Thoracic aorta (tissue), 2 donors: Measurements from ENCODE around the gene MIPOL1. TPM values are rescaled to one million over a fixed set of nuclear protein-coding genes. Genes with fewer than 3 reads are reported as not detected.

Source experiments
- ATAC-seq: fragments of 150-250 bp; one replicate; pipeline ENCODE4 v1.8.0; 2017; ENCODE audit warnings: low read depth; ENCODE audit not compliant: insufficient number of reproducible peaks, low FRiP score
- DNase-seq: peaks from one replicate; pipeline ENCODE4 v3.0.0-alpha.2; 2020; ENCODE audit warnings: low spot score
- H3K27ac ChIP-seq, 2 donors: fragments of 200-600 bp; sonication (generic); 1 replicate in 1 of 2; 2 replicates in 1 of 2; pipeline ENCODE4 v1.5.1; 2016; ENCODE audit warnings: mild to moderate bottlenecking in 2 of 2, moderate library complexity in 2 of 2
- H3K27me3 ChIP-seq: fragments of 200-600 bp; sonication (generic); replicated peaks from 2 replicates; pipeline ENCODE4 v1.6.0; 2016; ENCODE audit warnings: mild to moderate bottlenecking; ENCODE audit not compliant: insufficient read depth
- H3K36me3 ChIP-seq: fragments of 200-600 bp; sonication (generic); one replicate; pipeline ENCODE4 v1.5.1; 2016
- H3K4me1 ChIP-seq, 2 donors: fragments of 200-600 bp; sonication (generic); 1 replicate in 1 of 2; 2 replicates in 1 of 2; pipeline versions ENCODE4 v1.5.1 to v1.6.0; 2016; ENCODE audit warnings: low read depth in 2 of 2, mild to moderate bottlenecking in 1 of 2; ENCODE audit not compliant: control insufficient read depth in 1 of 2
- H3K4me3 ChIP-seq: fragments of 200-600 bp; sonication (generic); 2 replicates; pipeline ENCODE4 v1.5.1; 2016; ENCODE audit warnings: mild to moderate bottlenecking
- H3K9me3 ChIP-seq: fragments of 200-600 bp; sonication (generic); 2 replicates; pipeline ENCODE4 v1.5.1; 2016
- CTCF ChIP-seq: fragments of 200-600 bp; sonication (generic); IDR thresholded peaks from one replicate; pipeline ENCODE4 v1.5.1; 2019; ENCODE audit warnings: antibody characterized with exemption
- total RNA-seq, 2 donors: library from RNA; depleted of rRNA; stranded (reverse); fragments of >200 nt; gene quantifications; one replicate each; pipeline versions ENCODE4 v1.1.0 to v1.2.3, GENCODE V29; 2016

MIPOL1 gene
- total RNA-seq, 2 donors from 2014 or later = 13.1 to 16.8 TPM

GRCh38 chr14:37263656-37264236, 66.0 kb downstream of the MIPOL1 start:
- H3K27me3 ChIP-seq = no peaks in the 10 kb centered on the region
- TF ChIP-seq CTCF = no peak
- H3K4me3 ChIP-seq = no peak overlapping the region
- H3K27ac ChIP-seq = no peak overlapping the region
- ATAC-seq (no peak), DNase-seq (no peak)
- H3K9me3 ChIP-seq = no peaks in the 10 kb centered on the region
- H3K4me1 ChIP-seq = no peaks in the 10 kb centered on the region
- H3K36me3 ChIP-seq = peaks cover 3% of the 10 kb centered on the region

- Histone ChIP-seq H3K27me3 (no peaks in the 10 kb centered on the region), H3K4me3 (no peak overlapping the region), H3K36me3 (peaks cover 3% of the 10 kb centered on the region), H3K4me1 (no peaks in the 10 kb centered on the region), H3K9me3 (no peaks in the 10 kb centered on the region), H3K27ac (no peak overlapping the region)
- TF ChIP-seq CTCF = no peak
- no peak for DNase-seq
- ATAC-seq = no peak
These were observed 71.1 kb downstream of the MIPOL1 start for GRCh38 chr14:37268788-37269187.

- H3K27me3 ChIP-seq = no peaks in the 10 kb centered on the region
- H3K4me1 ChIP-seq = no peaks in the 10 kb centered on the region
- H3K36me3 ChIP-seq = peaks cover 3% of the 10 kb centered on the region
- H3K27ac ChIP-seq = no peak overlapping the region
- no peak for ATAC-seq
- no peaks in the 10 kb centered on the region for H3K9me3 ChIP-seq
- DNase-seq = no peak
- TF ChIP-seq CTCF = no peak
- H3K4me3 ChIP-seq = no peak overlapping the region
These were observed 72.9 kb downstream of the MIPOL1 start for GRCh38 chr14:37270629-37271028.

GRCh38 chr14:37272569-37272968, 74.8 kb downstream of the MIPOL1 start:
- H3K9me3 ChIP-seq = no peaks in the 10 kb centered on the region
- no peaks in the 10 kb centered on the region for H3K27me3 ChIP-seq
- no peak overlapping the region for H3K4me3 ChIP-seq
- no peaks in the 10 kb centered on the region for H3K36me3 ChIP-seq
- TF ChIP-seq CTCF = no peak
- H3K27ac ChIP-seq = no peak overlapping the region
- ATAC-seq (no peak), DNase-seq (no peak)
- H3K4me1 ChIP-seq = no peaks in the 10 kb centered on the region

GRCh38 chr14:37274652-37275051, 76.9 kb downstream of the MIPOL1 start:
- H3K4me1 ChIP-seq = no peaks in the 10 kb centered on the region
- no peaks in the 10 kb centered on the region for H3K9me3 ChIP-seq
- ATAC-seq (no peak), DNase-seq (no peak)
- no peak overlapping the region for H3K27ac ChIP-seq
- no peak for TF ChIP-seq CTCF
- no peak overlapping the region for H3K4me3 ChIP-seq
- H3K27me3 ChIP-seq = no peaks in the 10 kb centered on the region
- no peaks in the 10 kb centered on the region for H3K36me3 ChIP-seq
